B cell (primary cell): Measurements from ENCODE around the gene CMTM8. TPM values are rescaled to one million over a fixed set of nuclear protein-coding genes. Genes with fewer than 3 reads are reported as not detected.

ENCODE experiments used
- ATAC-seq: fragments of 200-7000 bp; cut with Tn5 transposase; one replicate; pipeline ENCODE4 v1.10.0; 2021; ENCODE audit warnings: low read depth, mild to moderate bottlenecking, moderate number of reproducible peaks, moderate library complexity
- CTCF ChIA-PET: fragments of 350-600 bp; sonication (Branson Sonifier 250); formaldehyde crosslinking; loops from one replicate; lab custom pipeline; 2021; ENCODE audit warnings: antibody characterized with exemption, inconsistent platforms; lab: Charles Lee
- POLR2A ChIA-PET: fragments of 350-600 bp; sonication (Branson Sonifier 250); formaldehyde crosslinking; loops from one replicate; lab custom pipeline; 2021; ENCODE audit warnings: antibody characterized with exemption; lab: Charles Lee
- DNase-seq: peaks from one replicate; pipeline ENCODE4 v3.0.0; 2013
- H2AFZ ChIP-seq: 2 replicates; pipeline ENCODE4 v1.6.1; 2012; ENCODE audit warnings: mild to moderate bottlenecking, low read depth, low read length; ENCODE audit not compliant: insufficient read depth, poor library complexity, severe bottlenecking
- H3K27ac ChIP-seq, 2 donors: 1 replicate in 1 of 2; 2 replicates in 1 of 2; pipeline ENCODE4 v1.5.1; 2012 to 2013; ENCODE audit warnings: low read length in 2 of 2, mild to moderate bottlenecking in 2 of 2, moderate library complexity in 1 of 2
- H3K27me3 ChIP-seq, 4 experiments: fragments of 200-600 bp in 1 of 4; sonication (generic) in 1 of 4; replicated peaks in 1 of 4; 1 replicate in 2 of 4; 2 replicates in 2 of 4; pipeline versions ENCODE4 v1.6.1 to v1.7.0; 2013 to 2016; ENCODE audit warnings: low read length in 3 of 4, mild to moderate bottlenecking in 2 of 4, mixed read lengths in 1 of 4, moderate library complexity in 1 of 4; ENCODE audit not compliant: insufficient read depth in 4 of 4, control insufficient read depth in 3 of 4; ENCODE audit errors: control extremely low read depth in 1 of 4
- H3K36me3 ChIP-seq, 2 experiments: replicated peaks in 1 of 2; 1 replicate in 1 of 2; 2 replicates in 1 of 2; pipeline versions ENCODE4 v1.6.1 to v1.7.1; 2013; ENCODE audit warnings: low read length in 1 of 2; ENCODE audit not compliant: insufficient read depth in 2 of 2, control insufficient read depth in 1 of 2; ENCODE audit errors: control extremely low read depth in 1 of 2, extremely low read depth in 1 of 2
- H3K4me1 ChIP-seq, 2 donors: fragments of 200-600 bp in 1 of 2; sonication (generic) in 1 of 2; 1 replicate in 1 of 2; 2 replicates in 1 of 2; pipeline versions ENCODE4 v1.5.1 to v1.6.1; 2013 to 2017; ENCODE audit warnings: low read length in 2 of 2; ENCODE audit not compliant: control insufficient read depth in 2 of 2, insufficient read depth in 2 of 2
- H3K4me2 ChIP-seq: replicated peaks from 2 replicates; pipeline ENCODE3; 2012; ENCODE audit warnings: mild to moderate bottlenecking, low read depth, low read length; ENCODE audit not compliant: poor library complexity, severe bottlenecking
- H3K4me3 ChIP-seq, 5 experiments: fragments of 200-600 bp in 1 of 5; sonication (generic) in 1 of 5; 1 replicate in 3 of 5; 2 replicates in 2 of 5; pipeline versions ENCODE4 v1.5.1 to v1.7.0; 2011 to 2016; ENCODE audit warnings: low read length in 4 of 5, mild to moderate bottlenecking in 4 of 5, low read depth in 2 of 5, control low read depth in 1 of 5, moderate library complexity in 1 of 5; ENCODE audit not compliant: insufficient read depth in 1 of 5; ENCODE audit errors: control extremely low read depth in 1 of 5, extremely low read depth in 1 of 5
- H3K79me2 ChIP-seq: fragments of 200-600 bp; sonication (generic); one replicate; pipeline ENCODE4 v1.6.0; 2016; ENCODE audit warnings: low read length; ENCODE audit not compliant: control insufficient read depth, insufficient read depth
- H3K9ac ChIP-seq: fragments of 200-600 bp; sonication (generic); 2 replicates; pipeline ENCODE4 v1.6.1; 2017; ENCODE audit warnings: mild to moderate bottlenecking, low read length, moderate library complexity
- H3K9me3 ChIP-seq, 3 donors: one replicate each; pipeline versions ENCODE4 v1.6.1 to v1.7.1; 2013; ENCODE audit warnings: low read length in 2 of 3; ENCODE audit not compliant: control insufficient read depth in 2 of 3, insufficient read depth in 1 of 3; ENCODE audit errors: control extremely low read depth in 1 of 3
- H4K20me1 ChIP-seq: 2 replicates; pipeline ENCODE4 v1.6.0; 2012; ENCODE audit warnings: mild to moderate bottlenecking, low read length; ENCODE audit not compliant: insufficient read depth, control insufficient read depth, poor library complexity, severe bottlenecking
- H3K27ac Mint-ChIP-seq: one replicate; pipeline ENCODE4 v1.8.0; 2021; ENCODE audit warnings: mixed read lengths
- H3K27me3 Mint-ChIP-seq: one replicate; pipeline ENCODE4 v1.8.0; 2021; ENCODE audit warnings: mixed read lengths
- H3K4me1 Mint-ChIP-seq: one replicate; pipeline ENCODE4 v1.8.0; 2021; ENCODE audit warnings: mixed read lengths
- H3K4me3 Mint-ChIP-seq: one replicate; pipeline ENCODE4 v1.8.0; 2021; ENCODE audit warnings: mixed read lengths
- H3K9me3 Mint-ChIP-seq: one replicate; pipeline ENCODE4 v1.8.0; 2022; ENCODE audit warnings: mixed read lengths; ENCODE audit not compliant: insufficient read depth
- EZH2 ChIP-seq: IDR thresholded peaks from 2 replicates; pipeline ENCODE4 v1.6.1; 2012; ENCODE audit warnings: borderline replicate concordance, low read depth, mild to moderate bottlenecking, moderate library complexity, low read length; ENCODE audit not compliant: insufficient read depth, poor library complexity, severe bottlenecking
- WGBS: methylation state at CpG from one replicate; pipeline ENCODE4 v1.1.5; 2013; ENCODE audit warnings: missing lambda C conversion rate; ENCODE audit not compliant: insufficient coverage; 5-methylcytosine and 5-hydroxymethylcytosine counted together
- intact Hi-C: fragments of 100-400 bp; cut with micrococcal nuclease; formaldehyde crosslinking; loops from one replicate; pipeline ENCODE4 v1.10.0; 2022
- polyA plus RNA-seq: library from polyadenylated mRNA; depleted of rRNA; stranded (reverse); fragments of >200 nt; gene quantifications from 2 replicates; pipeline ENCODE4 v1.2.3, GENCODE V29; 2012
- total RNA-seq, 2 donors: library from RNA; stranded (reverse); fragments of 120-200 nt in 1 of 2; gene quantifications; 1 replicate in 1 of 2; 2 replicates in 1 of 2; pipeline versions ENCODE4 v1.2.3 to v1.2.4, GENCODE V29; 2013 to 2022
- TF ChIP-seq, protein P1 (sequence below): fragments of 200-600 bp; IDR thresholded peaks from one replicate; pipeline ENCODE4 v1.8.0; 2022; ENCODE audit warnings: antibody characterized with exemption, mild to moderate bottlenecking

Gene CMTM8
- total and polyA plus RNA-seq, 2 donors (not counting 1 experiment from before 2014, with no cell fraction given): 0.25 to 0.28 TPM

GRCh38 chr3:32359766-32360492 lies 121.4 kb downstream of the CMTM8 start:
- Histone ChIP-seq H3K27me3 (peaks cover 0 to 3% (median 0%) of the 10 kb centered on the region in 4 experiments), H3K9ac (no peak overlapping the region), H3K4me1 (no peaks in the 10 kb centered on the region), H3K4me3 (no peak overlapping the region), H3K9me3 (no peaks in the 10 kb centered on the region), H3K27ac (no peak overlapping the region), H3K4me2 (no peak overlapping the region), H3K36me3 (no peaks in the 10 kb centered on the region), H3K79me2 (no peaks in the 10 kb centered on the region), H4K20me1 (no peaks in the 10 kb centered on the region), H2AFZ (no peak overlapping the region)
- WGBS: 100% methylated on average over 2 of the region's 5 CpGs
- Mint-ChIP-seq H3K27ac (no peak overlapping the region), H3K4me1 (no peaks in the 10 kb centered on the region), H3K4me3 (no peak overlapping the region), H3K9me3 (no peaks in the 10 kb centered on the region), H3K27me3 (peaks cover 9% of the 10 kb centered on the region)
- DNase-seq (no peak), ATAC-seq (no peak)
- ChIA-PET CTCF (interaction anchor here (1.5 kb wide), 1 partner anchor 8 kb away, joined by 3 read pairs; no protein-coding TSS in a partner anchor), POLR2A (interaction anchor here (0.5 kb wide), 1 partner anchor 31 kb away, joined by 8 read pairs; no protein-coding TSS in a partner anchor)
- intact Hi-C loops: no loop called here
- no peak for TF ChIP-seq EZH2
- TF ChIP-seq, protein P1, sequence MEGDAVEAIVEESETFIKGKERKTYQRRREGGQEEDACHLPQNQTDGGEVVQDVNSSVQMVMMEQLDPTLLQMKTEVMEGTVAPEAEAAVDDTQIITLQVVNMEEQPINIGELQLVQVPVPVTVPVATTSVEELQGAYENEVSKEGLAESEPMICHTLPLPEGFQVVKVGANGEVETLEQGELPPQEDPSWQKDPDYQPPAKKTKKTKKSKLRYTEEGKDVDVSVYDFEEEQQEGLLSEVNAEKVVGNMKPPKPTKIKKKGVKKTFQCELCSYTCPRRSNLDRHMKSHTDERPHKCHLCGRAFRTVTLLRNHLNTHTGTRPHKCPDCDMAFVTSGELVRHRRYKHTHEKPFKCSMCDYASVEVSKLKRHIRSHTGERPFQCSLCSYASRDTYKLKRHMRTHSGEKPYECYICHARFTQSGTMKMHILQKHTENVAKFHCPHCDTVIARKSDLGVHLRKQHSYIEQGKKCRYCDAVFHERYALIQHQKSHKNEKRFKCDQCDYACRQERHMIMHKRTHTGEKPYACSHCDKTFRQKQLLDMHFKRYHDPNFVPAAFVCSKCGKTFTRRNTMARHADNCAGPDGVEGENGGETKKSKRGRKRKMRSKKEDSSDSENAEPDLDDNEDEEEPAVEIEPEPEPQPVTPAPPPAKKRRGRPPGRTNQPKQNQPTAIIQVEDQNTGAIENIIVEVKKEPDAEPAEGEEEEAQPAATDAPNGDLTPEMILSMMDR: no peak

- no peaks in the 10 kb centered on the region for H3K4me1 Mint-ChIP-seq
- no peak overlapping the region for H3K9ac ChIP-seq
- POLR2A ChIA-PET: interaction anchor here (0.5 kb wide), 1 partner anchor 32 kb away, joined by 8 read pairs; no protein-coding TSS in a partner anchor
These were observed 122.0 kb downstream of the CMTM8 start for GRCh38 chr3:32360493-32360827.

More at GRCh38 chr3:32360493-32360827, 122.0 kb downstream of the CMTM8 start:
- Mint-ChIP-seq H3K27ac (no peak overlapping the region), H3K4me3 (no peak overlapping the region), H3K27me3 (peaks cover 9% of the 10 kb centered on the region), H3K9me3 (no peaks in the 10 kb centered on the region)
- Histone ChIP-seq H3K27ac (no peak overlapping the region), H3K4me3 (no peak overlapping the region), H4K20me1 (no peaks in the 10 kb centered on the region), H3K4me1 (no peaks in the 10 kb centered on the region), H3K27me3 (peaks cover 0 to 3% (median 0%) of the 10 kb centered on the region in 4 experiments), H3K9me3 (no peaks in the 10 kb centered on the region), H3K36me3 (no peaks in the 10 kb centered on the region), H3K79me2 (no peaks in the 10 kb centered on the region), H2AFZ (no peak overlapping the region), H3K4me2 (no peak overlapping the region)
- DNase-seq (no peak), ATAC-seq (no peak)
- intact Hi-C loops: no loop called here
- CTCF ChIA-PET: interaction anchor here (0.6 kb wide), 1 partner anchor 746 kb away, joined by 4 read pairs; no protein-coding TSS in a partner anchor
- TF ChIP-seq, protein P1: no peak
- TF ChIP-seq EZH2: no peak
- 86% methylated on average over 4 of the region's 4 CpGs for WGBS
